Measurements from ENCODE around the gene NFIC. TPM values are rescaled to one million over a fixed set of nuclear protein-coding genes. Genes with fewer than 3 reads are reported as not detected.
A peak's percentile ranks its signal among the peaks of the same experiment; 100 is the strongest.

The NFIC gene
- total RNA-seq, 6 experiments from 2014 or later, result 94.6 to 168 (median 120) TPM

GRCh38 chr19:3448616-3449334, 82.4 kb downstream of the NFIC start:
- DNase-seq, result no peak
- H3K36me3 ChIP-seq, result peaks cover 6 to 91% (median 50%) of the 10 kb centered on the region in 4 donors

GRCh38 chr19:3450796-3451411, 84.5 kb downstream of the NFIC start:
- H3K27me3 ChIP-seq, result no peaks in the 10 kb centered on the region
- intact Hi-C loops (cut with DNase I), result no loop called here
- H3K9me3 ChIP-seq, result no peaks in the 10 kb centered on the region
- peak overlapping the region; percentile 14 to 47 (median 41) for H3K27ac ChIP-seq
- no peak for TF ChIP-seq POLR2A (IDR thresholded peaks at IDR 0.05)
- no peak for TF ChIP-seq CTCF (IDR thresholded peaks at IDR 0.05)
- no peak overlapping the region for H3K4me3 ChIP-seq
- peaks cover 4 to 91% (median 48%) of the 10 kb centered on the region in 4 donors for H3K36me3 ChIP-seq
- ATAC-seq, result peak; percentile 1 to 69 (median 41)
- H3K4me1 ChIP-seq, result peaks cover 0 to 16% (median 6%) of the 10 kb centered on the region in 4 donors
- WGBS (ENCODE audit: insufficient coverage, low coverage, low lambda C conversion rate, missing lambda C conversion rate), result 16% methylated on average over 10 of the region's 12 CpGs
- no peak for DNase-seq

More at GRCh38 chr19:3448616-3449334, 82.4 kb downstream of the NFIC start:
- no peak overlapping the region for H3K27ac ChIP-seq
- no peak overlapping the region for H3K4me3 ChIP-seq
- no peak for TF ChIP-seq CTCF (IDR thresholded peaks at IDR 0.05)
- peaks cover 0 to 22% (median 6%) of the 10 kb centered on the region in 4 donors for H3K4me1 ChIP-seq
- H3K9me3 ChIP-seq, result no peaks in the 10 kb centered on the region
- no peak for ATAC-seq
- intact Hi-C loops (cut with DNase I), result no loop called here
- H3K27me3 ChIP-seq, result no peaks in the 10 kb centered on the region
- WGBS (ENCODE audit: insufficient coverage, low coverage, low lambda C conversion rate, missing lambda C conversion rate), result 100% methylated on average over 2 of the region's 28 CpGs

- intact Hi-C loops (cut with DNase I), result no loop called here
- WGBS (ENCODE audit: insufficient coverage, low coverage, low lambda C conversion rate, missing lambda C conversion rate), result 57% methylated on average over 8 of the region's 10 CpGs
Observed at GRCh38 chr19:3451451-3451866, 85.1 kb downstream of the NFIC start.

More at GRCh38 chr19:3451451-3451866, 85.1 kb downstream of the NFIC start:
- Histone ChIP-seq H3K4me1 (peaks cover 0 to 16% (median 6%) of the 10 kb centered on the region in 4 donors), H3K27me3 (no peaks in the 10 kb centered on the region), H3K4me3 (no peak overlapping the region), H3K9me3 (no peaks in the 10 kb centered on the region), H3K27ac (peak overlapping the region; percentile 14 to 47 (median 41)), H3K36me3 (peaks cover 0 to 90% (median 45%) of the 10 kb centered on the region in 4 donors)
- peak; percentile 41 to 65 (median 52) for ATAC-seq
- DNase-seq, result no peak
- no peak for TF ChIP-seq CTCF (IDR thresholded peaks at IDR 0.05)
- no peak for TF ChIP-seq POLR2A (IDR thresholded peaks at IDR 0.05)

Data from right lobe of liver (tissue), 6 donors.